Smooth muscle cell of the brain vasculature (primary cell): Measurements from ENCODE around the gene DROSHA.
"Not testable (repeated sequence)": the region's sequence is repeated elsewhere in the genome, so short reads cannot be mapped to it uniquely, and the experiment has no call there.

Experiments used
- DNase-seq: peaks from one replicate; pipeline ENCODE4 v3.0.0-alpha.2; 2012; ENCODE audit warnings: low read depth, low spot score

DROSHA gene, protein sequence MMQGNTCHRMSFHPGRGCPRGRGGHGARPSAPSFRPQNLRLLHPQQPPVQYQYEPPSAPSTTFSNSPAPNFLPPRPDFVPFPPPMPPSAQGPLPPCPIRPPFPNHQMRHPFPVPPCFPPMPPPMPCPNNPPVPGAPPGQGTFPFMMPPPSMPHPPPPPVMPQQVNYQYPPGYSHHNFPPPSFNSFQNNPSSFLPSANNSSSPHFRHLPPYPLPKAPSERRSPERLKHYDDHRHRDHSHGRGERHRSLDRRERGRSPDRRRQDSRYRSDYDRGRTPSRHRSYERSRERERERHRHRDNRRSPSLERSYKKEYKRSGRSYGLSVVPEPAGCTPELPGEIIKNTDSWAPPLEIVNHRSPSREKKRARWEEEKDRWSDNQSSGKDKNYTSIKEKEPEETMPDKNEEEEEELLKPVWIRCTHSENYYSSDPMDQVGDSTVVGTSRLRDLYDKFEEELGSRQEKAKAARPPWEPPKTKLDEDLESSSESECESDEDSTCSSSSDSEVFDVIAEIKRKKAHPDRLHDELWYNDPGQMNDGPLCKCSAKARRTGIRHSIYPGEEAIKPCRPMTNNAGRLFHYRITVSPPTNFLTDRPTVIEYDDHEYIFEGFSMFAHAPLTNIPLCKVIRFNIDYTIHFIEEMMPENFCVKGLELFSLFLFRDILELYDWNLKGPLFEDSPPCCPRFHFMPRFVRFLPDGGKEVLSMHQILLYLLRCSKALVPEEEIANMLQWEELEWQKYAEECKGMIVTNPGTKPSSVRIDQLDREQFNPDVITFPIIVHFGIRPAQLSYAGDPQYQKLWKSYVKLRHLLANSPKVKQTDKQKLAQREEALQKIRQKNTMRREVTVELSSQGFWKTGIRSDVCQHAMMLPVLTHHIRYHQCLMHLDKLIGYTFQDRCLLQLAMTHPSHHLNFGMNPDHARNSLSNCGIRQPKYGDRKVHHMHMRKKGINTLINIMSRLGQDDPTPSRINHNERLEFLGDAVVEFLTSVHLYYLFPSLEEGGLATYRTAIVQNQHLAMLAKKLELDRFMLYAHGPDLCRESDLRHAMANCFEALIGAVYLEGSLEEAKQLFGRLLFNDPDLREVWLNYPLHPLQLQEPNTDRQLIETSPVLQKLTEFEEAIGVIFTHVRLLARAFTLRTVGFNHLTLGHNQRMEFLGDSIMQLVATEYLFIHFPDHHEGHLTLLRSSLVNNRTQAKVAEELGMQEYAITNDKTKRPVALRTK (N-terminal part only)

GRCh38 chr5:31531888-31532547 is at the start of gene DROSHA, which contains the start of gene C5orf22:
Gene DROSHA, minus strand, starts transcription at chr5:31532093. Its CDS starts 3,034 bp downstream, at chr5:31529059.
Gene C5orf22, plus strand, starts transcription at chr5:31532301. Its CDS starts 92 bp downstream, at chr5:31532393.
- peak; percentile 87 for DNase-seq

- DNase-seq: no peak
Measured at GRCh38 chr5:31579558-31579957, 47.7 kb upstream of the DROSHA start.

DNA sequence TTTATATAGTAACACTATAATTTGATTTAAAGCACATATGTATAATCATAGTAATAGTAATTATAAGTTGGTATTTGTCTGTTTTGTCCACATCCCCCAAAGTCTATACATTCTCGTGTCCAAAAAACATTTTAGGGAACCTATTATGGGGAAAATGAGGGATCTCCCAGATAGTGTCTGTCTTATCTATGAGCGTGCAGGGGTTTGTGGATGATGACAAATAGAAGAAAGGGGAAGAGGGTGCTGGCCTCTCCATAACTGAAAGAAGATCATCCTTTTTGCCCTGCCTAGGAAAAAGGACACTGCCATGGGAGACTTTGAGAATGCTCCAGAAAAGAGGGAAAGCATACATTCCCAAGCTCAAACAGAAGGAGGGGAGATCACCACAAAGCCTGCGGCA is 45.5 kb upstream of the DROSHA start:
- DNase-seq: no peak

DNA sequence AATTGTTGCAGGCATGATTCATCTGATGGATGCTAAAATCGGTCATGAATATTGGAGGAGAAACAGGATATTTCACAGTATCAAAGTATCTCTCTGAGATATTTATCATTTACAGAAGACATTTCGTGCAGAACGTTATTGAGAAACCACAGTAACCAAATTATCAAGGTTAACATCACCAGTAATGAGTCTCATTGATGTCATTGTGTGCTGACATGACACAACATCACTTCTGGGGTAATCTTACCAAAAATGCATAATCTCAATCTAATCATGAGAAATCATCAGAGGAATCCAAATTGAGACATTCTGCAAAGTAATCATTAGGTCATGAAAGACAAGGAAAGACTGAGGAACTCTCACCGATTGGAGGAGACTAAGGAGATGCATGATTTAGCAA is 42.9 kb upstream of the DROSHA start:
- DNase-seq: no peak

DNA sequence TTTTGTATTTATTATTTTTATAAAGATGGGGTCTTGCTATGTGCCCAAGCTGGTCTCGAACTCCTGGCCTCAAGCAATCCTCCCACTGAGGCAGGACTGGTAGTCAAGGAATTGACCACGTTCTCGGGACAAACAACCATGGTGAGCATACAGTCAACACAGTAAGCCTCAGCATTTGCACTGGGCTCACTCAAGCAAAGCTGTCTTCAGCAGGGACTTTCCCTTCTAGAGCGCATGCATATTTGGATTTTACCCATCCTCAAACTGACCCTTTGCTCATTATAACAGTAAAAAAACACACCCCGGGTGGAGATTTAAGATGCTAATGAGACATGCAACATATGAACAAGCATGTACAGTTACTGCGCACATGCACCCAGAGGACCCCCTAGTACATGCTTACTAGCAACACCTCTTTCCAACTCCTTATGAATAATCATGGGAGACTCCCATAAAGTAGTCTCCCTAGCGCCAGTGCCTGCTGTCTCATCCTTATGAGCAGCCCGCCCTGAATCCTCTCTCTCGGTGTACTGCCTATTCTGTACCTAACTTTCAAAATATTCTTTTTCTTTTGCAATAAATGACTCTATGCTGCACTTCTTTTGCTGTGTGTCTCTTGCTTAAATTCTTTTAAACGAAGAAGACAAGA is 41.7 kb upstream of the DROSHA start:
- no peak for DNase-seq

GRCh38 chr5:31569068-31569467 is 37.2 kb upstream of the DROSHA start:
- no peak for DNase-seq

DNA sequence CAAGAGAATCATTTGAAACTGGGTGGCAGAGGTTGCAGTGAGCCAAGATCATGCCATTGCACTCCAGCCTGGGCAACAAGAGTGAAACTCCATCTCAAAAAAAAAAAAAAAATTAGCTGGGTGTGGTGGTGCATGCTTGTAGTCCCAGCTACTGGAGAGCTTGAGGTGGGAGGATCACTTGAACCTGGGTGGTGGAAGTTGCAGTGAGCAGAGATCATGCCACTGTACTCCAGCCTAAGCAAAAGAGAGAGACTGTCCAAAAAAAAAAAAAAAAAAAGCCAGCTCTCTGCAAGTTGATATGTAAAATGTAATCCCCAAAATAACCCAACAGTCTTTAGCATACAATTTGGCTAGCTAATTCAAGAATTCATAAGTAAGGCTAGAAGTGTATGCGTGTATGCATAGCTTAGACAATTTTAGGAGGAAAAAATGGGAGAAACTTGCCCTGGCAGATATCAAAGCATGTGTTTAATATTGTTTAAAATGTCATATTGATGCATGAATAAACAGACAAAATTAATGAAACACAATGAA is 36.5 kb upstream of the DROSHA start:
- no peak for DNase-seq

GRCh38 chr5:31566362-31566761 is 34.5 kb upstream of the DROSHA start:
- not testable (repeated sequence) for DNase-seq

- DNase-seq: no peak
Measured at GRCh38 chr5:31563216-31563615, 31.3 kb upstream of the DROSHA start.

DNA sequence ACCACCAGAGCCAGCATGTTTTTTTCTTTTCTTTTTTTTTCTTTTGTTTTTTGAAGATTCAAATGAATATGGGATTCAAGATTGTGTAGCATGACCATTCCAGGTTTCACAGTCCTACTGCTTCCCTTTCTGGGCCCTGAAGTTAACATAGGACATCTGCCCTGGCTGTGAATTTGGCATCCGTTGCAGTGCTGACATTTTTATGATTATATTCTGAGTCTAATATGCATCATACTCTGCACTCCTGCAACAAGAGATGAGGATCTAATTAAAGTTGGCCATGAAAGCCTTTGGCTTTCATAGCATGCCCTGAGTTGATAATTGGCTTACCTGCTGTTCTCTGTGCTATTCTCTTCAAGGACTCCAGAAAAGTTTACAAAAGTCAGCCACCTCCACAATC is 30.1 kb upstream of the DROSHA start:
- no peak for DNase-seq

- no peak for DNase-seq
Measured at GRCh38 chr5:31559942-31560341, 28.0 kb upstream of the DROSHA start.

GRCh38 chr5:31556461-31556860 is 24.6 kb upstream of the DROSHA start:
- no peak for DNase-seq

GRCh38 chr5:31554552-31554951 is 22.7 kb upstream of the DROSHA start:
- DNase-seq: no peak

DNA sequence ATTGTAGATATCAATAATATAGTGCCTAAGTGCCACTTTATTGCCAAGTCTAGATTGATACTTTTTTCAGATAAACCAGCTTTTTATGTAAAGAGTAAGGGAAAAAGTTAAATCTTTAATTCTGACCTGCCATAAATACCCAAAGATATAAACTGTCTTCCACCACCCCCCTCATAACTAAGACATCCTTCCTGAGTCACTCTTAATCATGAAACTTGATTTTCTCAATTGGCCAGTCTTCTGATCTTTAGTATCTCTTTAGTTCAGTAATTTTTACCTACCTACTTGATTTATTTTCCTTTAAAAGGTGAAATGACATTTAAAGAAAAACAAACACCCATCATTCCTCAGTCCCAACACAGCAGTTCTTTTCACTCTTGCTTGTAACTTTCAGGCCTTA is 22.0 kb upstream of the DROSHA start:
- no peak for DNase-seq

- no peak for DNase-seq
Measured at GRCh38 chr5:31551878-31552277, 20.0 kb upstream of the DROSHA start.

GRCh38 chr5:31549114-31549513 is 17.2 kb upstream of the DROSHA start:
- DNase-seq: not testable (repeated sequence)

GRCh38 chr5:31537851-31538250 is 6.0 kb upstream of the DROSHA start:
- no peak for DNase-seq

DNA sequence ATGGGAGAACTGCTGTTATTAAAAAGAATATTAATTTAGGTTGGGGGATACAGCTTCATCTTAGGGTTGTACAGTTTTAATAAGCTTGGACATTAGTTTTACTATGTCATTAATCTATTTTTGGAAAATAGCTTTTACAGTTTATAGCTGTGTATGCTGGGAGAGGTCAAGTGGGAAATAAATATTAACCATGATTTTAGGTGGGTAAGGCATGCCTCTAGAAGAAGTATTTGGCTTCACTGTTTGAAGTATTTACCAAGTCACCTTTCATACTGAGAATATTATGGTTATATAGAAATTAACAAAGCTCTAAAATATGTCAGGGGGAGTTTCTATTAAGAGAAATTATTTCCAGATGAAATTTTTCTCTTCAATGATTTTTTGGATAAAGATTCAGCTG is 5.5 kb upstream of the DROSHA start:
- no peak for DNase-seq

- DNase-seq: no peak
Measured at GRCh38 chr5:31536873-31537272, 5.0 kb upstream of the DROSHA start.

DNA sequence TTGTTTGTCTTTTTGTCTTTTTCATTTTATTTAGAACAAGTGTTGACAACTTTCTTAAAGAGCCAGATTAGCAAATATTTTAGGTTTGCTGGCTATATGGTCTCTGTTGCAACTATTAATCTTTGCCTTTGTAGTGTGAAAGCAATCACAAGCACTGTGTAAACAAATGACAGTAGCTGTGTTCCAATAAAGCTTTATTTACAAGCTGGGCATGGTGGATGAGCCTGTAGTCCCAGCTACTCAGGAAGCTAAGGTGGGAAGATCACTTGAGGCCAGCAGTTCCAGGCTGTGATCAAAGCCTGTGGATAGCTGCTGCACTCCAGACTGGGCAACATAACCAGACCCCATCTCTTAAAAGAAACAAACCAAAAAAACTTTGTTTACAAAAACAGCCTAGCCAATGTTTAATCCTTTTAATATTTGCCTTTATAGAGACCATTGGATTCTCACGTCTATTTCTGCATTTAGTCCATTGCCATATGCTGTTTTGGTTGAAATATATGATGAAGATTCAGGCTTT is 2.7 kb upstream of the DROSHA start:
- DNase-seq: no peak
